ENCODE results near the gene PSMG3. TPM values are rescaled to one million over a fixed set of nuclear protein-coding genes. Genes with fewer than 3 reads are reported as not detected.
A peak's percentile ranks its signal among the peaks of the same experiment; 100 is the strongest.

The PSMG3 gene
- total RNA-seq, 1 donor from 2014 or later = 56.6 TPM

- no peak for TF ChIP-seq CTCF (IDR thresholded peaks at IDR 0.05; ENCODE audit: partially characterized antibody, unreplicated experiment)
- Mint-ChIP-seq H3K27me3 (ENCODE audit: unreplicated experiment) (peaks cover 10% of the 10 kb centered on the region), H3K4me1 (ENCODE audit: low read depth, unreplicated experiment) (peaks cover 27% of the 10 kb centered on the region), H3K36me3 (ENCODE audit: unreplicated experiment) (peaks cover 5% of the 10 kb centered on the region), H3K9me3 (ENCODE audit: unreplicated experiment) (peaks cover 11% of the 10 kb centered on the region), H3K4me3 (ENCODE audit: unreplicated experiment) (no peak overlapping the region), H3K27ac (ENCODE audit: unreplicated experiment) (peak overlapping the region; percentile 2)
- no peak for DNase-seq
Measured at GRCh38 chr7:1607001-1607400, 37.2 kb upstream of the PSMG3 start.

- Mint-ChIP-seq H3K27ac (ENCODE audit: unreplicated experiment) (no peak overlapping the region), H3K9me3 (ENCODE audit: unreplicated experiment) (peaks cover 5% of the 10 kb centered on the region), H3K27me3 (ENCODE audit: unreplicated experiment) (peaks cover 6% of the 10 kb centered on the region), H3K4me3 (ENCODE audit: unreplicated experiment) (no peak overlapping the region), H3K4me1 (ENCODE audit: low read depth, unreplicated experiment) (peaks cover 19% of the 10 kb centered on the region), H3K36me3 (ENCODE audit: unreplicated experiment) (peaks cover 5% of the 10 kb centered on the region)
- no peak for TF ChIP-seq CTCF (IDR thresholded peaks at IDR 0.05; ENCODE audit: partially characterized antibody, unreplicated experiment)
- no peak for DNase-seq
Measured at GRCh38 chr7:1604383-1604782, 34.6 kb upstream of the PSMG3 start.

GRCh38 chr7:1603346-1604225 lies 33.8 kb upstream of the PSMG3 start:
- no peak for TF ChIP-seq CTCF (IDR thresholded peaks at IDR 0.05; ENCODE audit: partially characterized antibody, unreplicated experiment)
- no peak for DNase-seq
- H3K27ac Mint-ChIP-seq (ENCODE audit: unreplicated experiment) = no peak overlapping the region
- H3K36me3 Mint-ChIP-seq (ENCODE audit: unreplicated experiment) = peaks cover 7% of the 10 kb centered on the region
- peaks cover 7% of the 10 kb centered on the region for H3K9me3 Mint-ChIP-seq (ENCODE audit: unreplicated experiment)
- no peak overlapping the region for H3K4me3 Mint-ChIP-seq (ENCODE audit: unreplicated experiment)
- H3K27me3 Mint-ChIP-seq (ENCODE audit: unreplicated experiment) = peaks cover 7% of the 10 kb centered on the region
- peaks cover 14% of the 10 kb centered on the region for H3K4me1 Mint-ChIP-seq (ENCODE audit: low read depth, unreplicated experiment)

GRCh38 chr7:1602386-1602785 lies 32.6 kb upstream of the PSMG3 start:
- no peak overlapping the region for H3K4me3 Mint-ChIP-seq (ENCODE audit: unreplicated experiment)
- H3K36me3 Mint-ChIP-seq (ENCODE audit: unreplicated experiment) = peaks cover 6% of the 10 kb centered on the region
- DNase-seq = no peak
- H3K27ac Mint-ChIP-seq (ENCODE audit: unreplicated experiment) = no peak overlapping the region
- peaks cover 7% of the 10 kb centered on the region for H3K27me3 Mint-ChIP-seq (ENCODE audit: unreplicated experiment)
- no peak for TF ChIP-seq CTCF (IDR thresholded peaks at IDR 0.05; ENCODE audit: partially characterized antibody, unreplicated experiment)
- peaks cover 16% of the 10 kb centered on the region for H3K4me1 Mint-ChIP-seq (ENCODE audit: low read depth, unreplicated experiment)
- peaks cover 9% of the 10 kb centered on the region for H3K9me3 Mint-ChIP-seq (ENCODE audit: unreplicated experiment)

- Mint-ChIP-seq H3K4me1 (ENCODE audit: low read depth, unreplicated experiment) (peaks cover 15% of the 10 kb centered on the region), H3K36me3 (ENCODE audit: unreplicated experiment) (peaks cover 4% of the 10 kb centered on the region), H3K27ac (ENCODE audit: unreplicated experiment) (no peak overlapping the region), H3K27me3 (ENCODE audit: unreplicated experiment) (peaks cover 6% of the 10 kb centered on the region), H3K9me3 (ENCODE audit: unreplicated experiment) (peaks cover 12% of the 10 kb centered on the region), H3K4me3 (ENCODE audit: unreplicated experiment) (no peak overlapping the region)
- DNase-seq = no peak
- no peak for TF ChIP-seq CTCF (IDR thresholded peaks at IDR 0.05; ENCODE audit: partially characterized antibody, unreplicated experiment)
Measured at GRCh38 chr7:1601956-1602355, 32.1 kb upstream of the PSMG3 start.
